RWPE2 (cell line): Measurements from ENCODE around the gene PDAP1.

Source experiments
- ATAC-seq: fragments of 200-7000 bp; cut with Tn5 transposase; 3 replicates; pipeline ENCODE4 v1.9.1; 2021; ENCODE audit warnings: low read depth
- DNase-seq: peaks from one replicate; pipeline ENCODE4 v3.0.0-alpha.2; 2020; ENCODE audit warnings: low spot score
- H3K27ac ChIP-seq: fragments of 450-650 bp; 2 replicates; pipeline ENCODE4 v1.5.1; 2017; ENCODE audit warnings: mild to moderate bottlenecking; ENCODE audit not compliant: poor library complexity, severe bottlenecking
- H3K27me3 ChIP-seq: fragments of 250-450 bp; sonication (Bioruptor Pico); 2 replicates; pipeline ENCODE4 v1.5.1; 2021; ENCODE audit warnings: mild to moderate bottlenecking, moderate library complexity; ENCODE audit not compliant: insufficient read depth, poor library complexity, severe bottlenecking
- H3K36me3 ChIP-seq: fragments of 250-450 bp; sonication (Bioruptor Pico); 2 replicates; pipeline ENCODE4 v1.5.1; 2020; ENCODE audit warnings: low read depth, mild to moderate bottlenecking, moderate library complexity
- H3K4me1 ChIP-seq: fragments of 250-450 bp; sonication (Bioruptor Pico); 2 replicates; pipeline ENCODE4 v1.5.1; 2021; ENCODE audit warnings: mild to moderate bottlenecking, moderate library complexity; ENCODE audit not compliant: insufficient read depth, poor library complexity, severe bottlenecking
- H3K4me3 ChIP-seq: fragments of 250-450 bp; sonication (Bioruptor Pico); 2 replicates; pipeline ENCODE4 v1.5.1; 2021; ENCODE audit warnings: mild to moderate bottlenecking, moderate library complexity; ENCODE audit not compliant: severe bottlenecking
- H3K9me3 ChIP-seq: fragments of 250-450 bp; sonication (Bioruptor Pico); 2 replicates; pipeline ENCODE4 v1.5.1; 2021; ENCODE audit warnings: mild to moderate bottlenecking, moderate library complexity; ENCODE audit not compliant: severe bottlenecking
- CTCF ChIP-seq: fragments of 450-650 bp; IDR thresholded peaks from one replicate; pipeline ENCODE4 v1.5.1; 2017; ENCODE audit warnings: mild to moderate bottlenecking, moderate library complexity; ENCODE audit not compliant: poor library complexity, severe bottlenecking

The PDAP1 gene

GRCh38 chr7:99375070-99375807 is 33.2 kb downstream of the PDAP1 start:
- Histone ChIP-seq H3K36me3 (peaks cover 30% of the 10 kb centered on the region), H3K4me3 (peak overlapping the region; percentile 60), H3K9me3 (no peaks in the 10 kb centered on the region), H3K27ac (peak overlapping the region; percentile 87), H3K27me3 (no peaks in the 10 kb centered on the region), H3K4me1 (peaks cover 25% of the 10 kb centered on the region)
- TF ChIP-seq CTCF: no peak
- DNase-seq (no peak), ATAC-seq (peak; percentile 61)

GRCh38 chr7:99374111-99375064 is 34.0 kb downstream of the PDAP1 start, which contains the start of gene ARPC1B:
Gene ARPC1B (plus strand): TSS chr7:99374730. CDS start chr7:99385715, 10,985 bp downstream.
- TF ChIP-seq CTCF: no peak
- Histone ChIP-seq H3K4me3 (peak within 1 kb of the TSS; percentile 60), H3K36me3 (peaks cover 24% of the 10 kb centered on the region), H3K27ac (peak within 1 kb of the TSS; percentile 87), H3K4me1 (peaks cover 18% of the 10 kb centered on the region), H3K27me3 (no peaks in the 10 kb centered on the region), H3K9me3 (no peaks in the 10 kb centered on the region)
- ATAC-seq: peak; percentile 62
- no peak for DNase-seq

- H3K9me3 ChIP-seq: no peaks in the 10 kb centered on the region
- H3K27me3 ChIP-seq: no peaks in the 10 kb centered on the region
- DNase-seq: no peak
- peaks cover 20% of the 10 kb centered on the region for H3K4me1 ChIP-seq
- TF ChIP-seq CTCF: no peak
- peaks cover 17% of the 10 kb centered on the region for H3K36me3 ChIP-seq
- ATAC-seq: no peak
- no peak overlapping the region for H3K4me3 ChIP-seq
- H3K27ac ChIP-seq: peak overlapping the region; percentile 87
Observed at GRCh38 chr7:99373091-99374066, 35.0 kb downstream of the PDAP1 start.

- Histone ChIP-seq H3K36me3 (peaks cover 8% of the 10 kb centered on the region), H3K27ac (peak overlapping the region; percentile 38), H3K4me3 (no peak overlapping the region), H3K9me3 (no peaks in the 10 kb centered on the region), H3K4me1 (peaks cover 20% of the 10 kb centered on the region), H3K27me3 (no peaks in the 10 kb centered on the region)
- no peak for DNase-seq
- ATAC-seq: peak; percentile 5; the same call in 1 of the 3 replicates
- no peak for TF ChIP-seq CTCF
Observed at GRCh38 chr7:99372275-99373090, 35.9 kb downstream of the PDAP1 start.
